H7 (cell line): Measurements from ENCODE around the gene ADAMTS8. TPM values are rescaled to one million over a fixed set of nuclear protein-coding genes. Genes with fewer than 3 reads are reported as not detected.
A peak's percentile ranks its signal among the peaks of the same experiment; 100 is the strongest.

Experiments used
- DNase-seq: peaks from one replicate; pipeline ENCODE4 v3.0.0; 2012
- H3K27me3 ChIP-seq: 2 replicates; pipeline ENCODE4 v1.6.0; 2011; ENCODE audit warnings: mild to moderate bottlenecking, low read length; ENCODE audit not compliant: control insufficient read depth, insufficient read depth
- H3K36me3 ChIP-seq: replicated peaks from 2 replicates; pipeline ENCODE4 v1.5.1; 2011; ENCODE audit warnings: low read length; ENCODE audit not compliant: control insufficient read depth, insufficient read depth
- H3K4me3 ChIP-seq: 2 replicates; pipeline ENCODE4 v1.5.1; 2011; ENCODE audit warnings: low read depth, mild to moderate bottlenecking, control low read depth, low read length, moderate library complexity; ENCODE audit not compliant: insufficient read depth
- total RNA-seq: library from RNA; depleted of rRNA; stranded (reverse); fragments of >200 nt; shearing (Covaris generic); gene quantifications from 2 replicates; pipeline ENCODE4 v1.2.3, GENCODE V29; 2014

Gene ADAMTS8
- total RNA-seq, 1 experiment from 2014 or later = 1.6 TPM

GRCh38 chr11:130470832-130471706, 42.7 kb upstream of the ADAMTS8 start:
- no peaks in the 10 kb centered on the region for H3K27me3 ChIP-seq
- H3K36me3 ChIP-seq = no peaks in the 10 kb centered on the region
- no peak for DNase-seq
- no peak overlapping the region for H3K4me3 ChIP-seq

GRCh38 chr11:130469181-130469580, 40.8 kb upstream of the ADAMTS8 start:
- Histone ChIP-seq H3K36me3 (no peaks in the 10 kb centered on the region; the same call in 1 of the 2 replicates), H3K4me3 (no peak overlapping the region), H3K27me3 (no peaks in the 10 kb centered on the region)
- DNase-seq = peak; percentile 41

- Histone ChIP-seq H3K27me3 (no peaks in the 10 kb centered on the region), H3K36me3 (no peaks in the 10 kb centered on the region; the same call in 1 of the 2 replicates), H3K4me3 (no peak overlapping the region)
- no peak for DNase-seq
Observed at GRCh38 chr11:130467116-130467900, 38.9 kb upstream of the ADAMTS8 start.

GRCh38 chr11:130465263-130465662, 36.9 kb upstream of the ADAMTS8 start:
- DNase-seq = no peak
- Histone ChIP-seq H3K27me3 (no peaks in the 10 kb centered on the region; the same call in 1 of the 2 replicates), H3K4me3 (no peak overlapping the region), H3K36me3 (no peaks in the 10 kb centered on the region; the same call in 1 of the 2 replicates)

- DNase-seq = no peak
- Histone ChIP-seq H3K4me3 (no peak overlapping the region), H3K36me3 (no peaks in the 10 kb centered on the region; the same call in 1 of the 2 replicates), H3K27me3 (no peaks in the 10 kb centered on the region; the same call in 1 of the 2 replicates)
Observed at GRCh38 chr11:130464291-130464812, 35.9 kb upstream of the ADAMTS8 start.

- Histone ChIP-seq H3K4me3 (no peak overlapping the region), H3K36me3 (no peaks in the 10 kb centered on the region; the same call in 1 of the 2 replicates), H3K27me3 (no peaks in the 10 kb centered on the region; the same call in 1 of the 2 replicates)
- DNase-seq = no peak
Observed at GRCh38 chr11:130462931-130463330, 34.5 kb upstream of the ADAMTS8 start.

GRCh38 chr11:130462101-130462885, 33.9 kb upstream of the ADAMTS8 start:
- peak; percentile 34 for DNase-seq
- Histone ChIP-seq H3K4me3 (no peak overlapping the region), H3K36me3 (no peaks in the 10 kb centered on the region; the same call in 1 of the 2 replicates), H3K27me3 (no peaks in the 10 kb centered on the region; the same call in 1 of the 2 replicates)

- H3K27me3 ChIP-seq = peaks cover 3% of the 10 kb centered on the region; the same call in 1 of the 2 replicates
- no peaks in the 10 kb centered on the region; the same call in 1 of the 2 replicates for H3K36me3 ChIP-seq
- no peak for DNase-seq
- H3K4me3 ChIP-seq = no peak overlapping the region
Observed at GRCh38 chr11:130459521-130459920, 31.1 kb upstream of the ADAMTS8 start.

GRCh38 chr11:130458410-130458729, 30.0 kb upstream of the ADAMTS8 start:
- peaks cover 7% of the 10 kb centered on the region; the same call in 1 of the 2 replicates for H3K27me3 ChIP-seq
- DNase-seq = no peak
- H3K4me3 ChIP-seq = no peak overlapping the region
- H3K36me3 ChIP-seq = no peaks in the 10 kb centered on the region

GRCh38 chr11:130457623-130458409, 29.4 kb upstream of the ADAMTS8 start:
- Histone ChIP-seq H3K4me3 (no peak overlapping the region), H3K36me3 (no peaks in the 10 kb centered on the region)

GRCh38 chr11:130456286-130456685, 27.9 kb upstream of the ADAMTS8 start:
- Histone ChIP-seq H3K36me3 (no peaks in the 10 kb centered on the region), H3K4me3 (no peak overlapping the region), H3K27me3 (peaks cover 13% of the 10 kb centered on the region)
- DNase-seq = no peak

More at GRCh38 chr11:130457623-130458409, 29.4 kb upstream of the ADAMTS8 start:
- H3K27me3 ChIP-seq = peaks cover 7% of the 10 kb centered on the region; the same call in 1 of the 2 replicates
- no peak for DNase-seq

GRCh38 chr11:130455483-130456127, 27.2 kb upstream of the ADAMTS8 start:
- no peak overlapping the region for H3K4me3 ChIP-seq
- no peaks in the 10 kb centered on the region for H3K36me3 ChIP-seq
- H3K27me3 ChIP-seq = peaks cover 20% of the 10 kb centered on the region
- DNase-seq = no peak
